ENCODE data around the gene EAF2. TPM values are rescaled to one million over a fixed set of nuclear protein-coding genes. Genes with fewer than 3 reads are reported as not detected.

The EAF2 gene
- total and polyA plus RNA-seq, 8 donors, result 2.9 to 8.6 (median 4.0) TPM

DNA sequence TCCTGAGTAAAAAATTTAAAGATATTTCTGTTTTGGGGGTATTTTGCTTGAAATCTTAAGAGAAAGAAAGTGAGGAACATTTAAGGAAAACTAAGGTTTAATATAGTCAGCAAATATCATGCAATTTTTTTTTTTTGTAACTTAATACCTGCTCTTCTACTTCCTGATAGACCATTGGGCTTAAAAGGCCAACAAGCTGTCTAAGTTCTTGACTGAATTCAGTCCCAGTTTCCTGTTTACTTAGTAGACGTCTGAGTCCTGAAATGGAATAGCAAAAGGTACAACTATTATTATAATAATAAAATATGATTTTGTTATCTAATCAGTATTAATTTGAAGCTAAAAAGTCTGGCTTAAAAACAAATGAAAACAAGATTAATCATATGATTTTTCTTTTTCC, 38.0 kb upstream of the EAF2 start:
- Histone ChIP-seq H3K4me3 (no peak overlapping the region), H3K27ac (no peak overlapping the region), H3K9me3 (no peaks in the 10 kb centered on the region), H3K4me1 (peaks cover 0 to 4% (median 0%) of the 10 kb centered on the region in 3 donors), H3K36me3 (peaks cover 0 to 12% (median 4%) of the 10 kb centered on the region in 3 donors), H3K27me3 (no peaks in the 10 kb centered on the region)
- ATAC-seq (peak; percentile 60 to 86 (median 76)), FAIRE-seq (peak; percentile 13), DNase-seq (no peak)
- WGBS, 2 donors, result 0 to 3% methylated on average over 1 of the region's 1 CpG
- TF ChIP-seq, protein P1, sequence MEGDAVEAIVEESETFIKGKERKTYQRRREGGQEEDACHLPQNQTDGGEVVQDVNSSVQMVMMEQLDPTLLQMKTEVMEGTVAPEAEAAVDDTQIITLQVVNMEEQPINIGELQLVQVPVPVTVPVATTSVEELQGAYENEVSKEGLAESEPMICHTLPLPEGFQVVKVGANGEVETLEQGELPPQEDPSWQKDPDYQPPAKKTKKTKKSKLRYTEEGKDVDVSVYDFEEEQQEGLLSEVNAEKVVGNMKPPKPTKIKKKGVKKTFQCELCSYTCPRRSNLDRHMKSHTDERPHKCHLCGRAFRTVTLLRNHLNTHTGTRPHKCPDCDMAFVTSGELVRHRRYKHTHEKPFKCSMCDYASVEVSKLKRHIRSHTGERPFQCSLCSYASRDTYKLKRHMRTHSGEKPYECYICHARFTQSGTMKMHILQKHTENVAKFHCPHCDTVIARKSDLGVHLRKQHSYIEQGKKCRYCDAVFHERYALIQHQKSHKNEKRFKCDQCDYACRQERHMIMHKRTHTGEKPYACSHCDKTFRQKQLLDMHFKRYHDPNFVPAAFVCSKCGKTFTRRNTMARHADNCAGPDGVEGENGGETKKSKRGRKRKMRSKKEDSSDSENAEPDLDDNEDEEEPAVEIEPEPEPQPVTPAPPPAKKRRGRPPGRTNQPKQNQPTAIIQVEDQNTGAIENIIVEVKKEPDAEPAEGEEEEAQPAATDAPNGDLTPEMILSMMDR (IDR thresholded peaks at IDR 0.05), result no peak
- intact Hi-C loops (cut with DNase I), result no loop called here

DNA sequence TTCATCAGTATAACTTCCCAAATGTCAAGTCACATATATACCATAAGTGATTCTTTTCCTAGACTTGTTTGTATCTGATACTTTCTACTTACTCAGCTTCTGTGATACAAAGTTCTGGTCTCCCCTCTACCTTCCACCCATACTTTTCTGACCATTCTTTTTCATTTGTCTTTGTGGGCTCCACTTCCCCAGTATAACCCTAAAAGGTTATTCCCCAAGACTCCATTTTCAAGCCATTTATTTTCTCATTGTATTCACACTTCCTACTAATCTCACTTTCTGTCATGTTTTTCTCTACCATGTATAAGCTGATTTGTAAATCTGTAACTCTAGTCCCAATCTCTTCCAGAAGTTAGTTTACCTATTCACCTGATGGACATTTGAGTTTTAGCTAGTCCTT, 34.1 kb upstream of the EAF2 start:
- TF ChIP-seq, protein P1 (IDR thresholded peaks at IDR 0.05), result no peak
- DNase-seq (no peak), ATAC-seq (no peak), FAIRE-seq (no peak)
- Histone ChIP-seq H3K36me3 (peaks cover 0 to 9% (median 6%) of the 10 kb centered on the region in 3 donors), H3K4me1 (peaks cover 0 to 6% (median 4%) of the 10 kb centered on the region in 3 donors), H3K9me3 (no peaks in the 10 kb centered on the region), H3K27ac (no peak overlapping the region), H3K4me3 (no peak overlapping the region), H3K27me3 (no peaks in the 10 kb centered on the region)
- intact Hi-C loops (cut with DNase I), result no loop called here

DNA sequence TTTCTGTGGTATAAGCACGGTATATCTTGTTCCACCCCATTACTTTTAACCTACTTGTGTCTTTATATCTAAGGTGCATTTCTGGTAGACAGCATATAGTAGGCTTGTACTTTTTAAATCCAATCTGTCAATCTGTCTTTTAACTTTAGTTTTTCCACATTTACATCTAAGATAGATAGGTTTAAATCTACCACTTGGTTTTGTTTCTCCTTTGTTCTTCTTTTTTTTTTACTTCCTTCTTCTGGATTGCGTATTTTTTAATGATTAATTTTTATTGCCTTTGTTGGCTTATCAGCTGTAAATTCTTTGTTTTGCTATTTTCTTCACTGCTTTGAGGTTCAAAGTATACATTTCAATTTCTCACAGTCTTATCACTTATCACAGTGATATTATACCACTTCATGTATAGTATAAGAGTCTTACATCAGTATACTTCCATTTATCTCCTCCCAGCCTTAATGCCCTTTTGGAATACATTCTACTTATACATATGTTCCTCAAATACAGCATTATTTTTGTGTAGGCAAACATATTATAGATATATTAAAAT, 31.2 kb upstream of the EAF2 start:
- DNase-seq, result no peak

DNA sequence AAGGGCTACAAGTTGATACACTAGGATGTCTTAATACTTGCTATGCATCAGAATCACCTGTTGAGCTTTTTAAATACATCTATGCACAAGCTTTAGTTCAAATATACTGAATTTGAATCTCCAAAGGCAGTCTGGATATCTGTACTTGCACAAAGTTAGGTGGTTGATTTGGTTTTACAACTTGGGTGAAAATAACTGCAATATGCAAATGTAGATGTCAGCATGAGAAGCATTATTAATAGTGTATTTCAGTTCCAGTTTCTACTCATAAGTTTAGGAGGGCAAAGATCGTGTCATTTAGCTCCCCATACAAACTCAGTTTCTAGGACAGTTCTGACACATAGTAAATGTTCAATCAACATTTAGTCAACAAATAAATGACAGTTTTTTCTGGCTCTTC, 25.8 kb upstream of the EAF2 start:
- Histone ChIP-seq H3K4me3 (no peak overlapping the region), H3K27ac (no peak overlapping the region), H3K36me3 (peaks cover 0 to 10% (median 4%) of the 10 kb centered on the region in 3 donors), H3K9me3 (no peaks in the 10 kb centered on the region), H3K4me1 (peaks cover 0 to under 1% (median 0%) of the 10 kb centered on the region in 3 donors), H3K27me3 (no peaks in the 10 kb centered on the region)
- no peak for DNase-seq
- no peak for ATAC-seq
- FAIRE-seq, result no peak
- WGBS, 2 donors, result 33 to 61% methylated on average over 1 of the region's 1 CpG
- intact Hi-C loops (cut with DNase I), result no loop called here
- TF ChIP-seq, protein P1 (IDR thresholded peaks at IDR 0.05), result no peak

More for the DNA sequence above, 31.2 kb upstream of the EAF2 start:
- Histone ChIP-seq H3K9me3 (no peaks in the 10 kb centered on the region), H3K36me3 (peaks cover 0 to 10% (median 4%) of the 10 kb centered on the region in 3 donors), H3K27ac (no peak overlapping the region), H3K27me3 (no peaks in the 10 kb centered on the region), H3K4me1 (peaks cover 0 to 6% (median 0%) of the 10 kb centered on the region in 3 donors), H3K4me3 (no peak overlapping the region)
- FAIRE-seq (peak; percentile 68), ATAC-seq (no peak)
- TF ChIP-seq, protein P1 (IDR thresholded peaks at IDR 0.05), result no peak
- 79 to 84% methylated on average over 2 of the region's 2 CpGs for WGBS, 2 donors
- intact Hi-C loops (cut with DNase I), result no loop called here

DNA sequence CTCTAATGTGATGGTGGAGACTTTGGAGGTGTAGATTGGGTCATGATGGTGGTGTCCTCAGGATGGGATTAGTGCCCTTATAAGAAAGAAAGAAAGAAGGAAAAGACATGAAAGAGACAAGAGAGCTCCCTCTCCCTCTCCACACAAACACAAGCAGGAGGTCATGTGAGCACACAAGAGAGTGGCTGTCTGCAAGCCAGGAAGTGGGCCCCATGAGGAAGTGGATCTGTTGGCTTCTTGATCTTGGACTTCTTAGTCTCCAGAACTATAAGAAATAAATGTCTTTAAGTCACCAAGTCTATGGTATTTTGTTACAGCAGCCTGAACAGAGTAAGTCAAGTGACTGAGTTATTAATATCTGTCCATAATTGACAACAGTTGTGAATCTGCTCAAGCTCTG, 17.3 kb upstream of the EAF2 start:
- DNase-seq (no peak), FAIRE-seq (no peak), ATAC-seq (no peak)
- H3K4me1 ChIP-seq, result no peaks in the 10 kb centered on the region
- H3K27me3 ChIP-seq, result no peaks in the 10 kb centered on the region
- H3K36me3 ChIP-seq, result peaks cover 0 to 7% (median 6%) of the 10 kb centered on the region in 3 donors
- TF ChIP-seq, protein P1 (IDR thresholded peaks at IDR 0.05), result no peak
- intact Hi-C loops (cut with DNase I), result no loop called here
- H3K4me3 ChIP-seq, result no peak overlapping the region
- H3K27ac ChIP-seq, result no peak overlapping the region
- H3K9me3 ChIP-seq, result no peaks in the 10 kb centered on the region

Measured in pancreas (tissue), 10 donors.